GM23338 (cell line): ENCODE measurements around the gene KLHL22. TPM values are rescaled to one million over a fixed set of nuclear protein-coding genes. Genes with fewer than 3 reads are reported as not detected.

ENCODE experiments used
- ATAC-seq: fragments of 200-7000 bp; cut with Tn5 transposase; 3 replicates; pipeline ENCODE4 v1.9.1; 2020
- DNase-seq: peaks from one replicate; pipeline ENCODE4 v3.0.0-alpha.2; 2015; ENCODE audit warnings: low spot score
- H2AFZ ChIP-seq: fragments of 200-600 bp; sonication (generic); 2 replicates; pipeline ENCODE4 v1.8.0; 2016; ENCODE audit warnings: antibody characterized with exemption, mild to moderate bottlenecking, moderate library complexity
- H3F3A ChIP-seq: fragments of 200-600 bp; sonication (generic); replicated peaks from 2 replicates; pipeline ENCODE4 v1.8.0; 2017; ENCODE audit warnings: antibody characterized with exemption, mixed run types, low read depth
- H3K27ac ChIP-seq: fragments of 200-600 bp; sonication (generic); 2 replicates; pipeline ENCODE4 v1.6.1; 2016; ENCODE audit warnings: low read depth
- H3K27me3 ChIP-seq: fragments of 200-600 bp; sonication (generic); 2 replicates; pipeline ENCODE4 v1.8.0; 2016; ENCODE audit warnings: mild to moderate bottlenecking, mixed run types, moderate library complexity; ENCODE audit not compliant: insufficient read depth
- H3K36me3 ChIP-seq: fragments of 200-600 bp; sonication (generic); 2 replicates; pipeline ENCODE4 v1.8.0; 2016; ENCODE audit warnings: mild to moderate bottlenecking; ENCODE audit not compliant: insufficient read depth
- H3K4me1 ChIP-seq: fragments of 200-600 bp; sonication (generic); 2 replicates; pipeline ENCODE4 v1.8.0; 2016; ENCODE audit warnings: mild to moderate bottlenecking, moderate library complexity; ENCODE audit not compliant: insufficient read depth
- H3K4me2 ChIP-seq: fragments of 200-600 bp; sonication (generic); 2 replicates; pipeline ENCODE4 v1.7.1; 2017; ENCODE audit warnings: mixed run types
- H3K4me3 ChIP-seq: fragments of 200-600 bp; sonication (generic); 2 replicates; pipeline ENCODE4 v1.6.1; 2016; ENCODE audit warnings: mixed run types
- H3K79me2 ChIP-seq: fragments of 200-600 bp; sonication (generic); replicated peaks from 2 replicates; pipeline ENCODE4 v1.8.0; 2017; ENCODE audit warnings: mild to moderate bottlenecking; ENCODE audit not compliant: insufficient read depth
- H3K9me2 ChIP-seq: fragments of 200-600 bp; sonication (generic); 2 replicates; pipeline ENCODE4 v1.8.0; 2017; ENCODE audit not compliant: insufficient read depth
- H4K20me1 ChIP-seq: fragments of 200-600 bp; sonication (generic); replicated peaks from 2 replicates; pipeline ENCODE4 v1.8.0; 2017; ENCODE audit warnings: mild to moderate bottlenecking; ENCODE audit not compliant: insufficient read depth
- H3K27ac Mint-ChIP-seq: 2 replicates; pipeline ENCODE4 v1.8.0; 2020; ENCODE audit warnings: inconsistent platforms, mild to moderate bottlenecking, moderate library complexity, mixed read lengths
- H3K27me3 Mint-ChIP-seq: 3 replicates; pipeline ENCODE4 v1.8.0; 2022; ENCODE audit warnings: low read depth, mild to moderate bottlenecking, moderate library complexity, mixed read lengths, inconsistent platforms; ENCODE audit not compliant: insufficient read depth, poor library complexity
- H3K36me3 Mint-ChIP-seq: 3 replicates; pipeline ENCODE4 v1.8.0; 2021; ENCODE audit warnings: low read depth, mild to moderate bottlenecking, inconsistent platforms, moderate library complexity, mixed read lengths
- H3K4me1 Mint-ChIP-seq: 3 replicates; pipeline ENCODE4 v1.8.0; 2020; ENCODE audit warnings: mild to moderate bottlenecking, inconsistent platforms, mixed read lengths
- H3K4me3 Mint-ChIP-seq: 3 replicates; pipeline ENCODE4 v1.8.0; 2021; ENCODE audit warnings: moderate library complexity, mild to moderate bottlenecking, inconsistent platforms, mixed read lengths
- H3K9me3 Mint-ChIP-seq: 3 replicates; pipeline ENCODE4 v1.8.0; 2020; ENCODE audit warnings: moderate library complexity, mild to moderate bottlenecking, inconsistent platforms, mixed read lengths
- CREB1 ChIP-seq: fragments of 250-450 bp; sonication (Bioruptor Pico); IDR thresholded peaks from 2 replicates; pipeline ENCODE4 v1.5.0; 2020; ENCODE audit warnings: low read depth, mild to moderate bottlenecking, moderate library complexity
- EZH2 ChIP-seq: fragments of 200-600 bp; sonication (generic); IDR thresholded peaks from one replicate; pipeline ENCODE4 v1.8.0; 2017; ENCODE audit warnings: antibody characterized with exemption, mild to moderate bottlenecking, low read depth; ENCODE audit not compliant: unreplicated experiment
- EZH2phosphoT487 ChIP-seq: fragments of 200-600 bp; sonication (generic); IDR thresholded peaks from one replicate; pipeline ENCODE4 v1.8.1; 2018; ENCODE audit warnings: antibody characterized with exemption; ENCODE audit not compliant: unreplicated experiment
- JUNB ChIP-seq: IDR thresholded peaks from one replicate; pipeline ENCODE4 v1.6.1; 2016; ENCODE audit warnings: antibody characterized with exemption; ENCODE audit not compliant: unreplicated experiment
- NANOG ChIP-seq: IDR thresholded peaks from 2 replicates; pipeline ENCODE4 v1.6.1; 2016; ENCODE audit warnings: antibody characterized with exemption, borderline replicate concordance
- POLR2AphosphoS5 ChIP-seq: IDR thresholded peaks from 2 replicates; pipeline ENCODE4 v1.6.1; 2016; ENCODE audit warnings: antibody characterized with exemption, low read depth
- STAT1 ChIP-seq: IDR thresholded peaks from one replicate; pipeline ENCODE4 v1.6.1; 2016; ENCODE audit warnings: antibody characterized with exemption; ENCODE audit not compliant: unreplicated experiment
- ZNF114 ChIP-seq: fragments of 250-450 bp; sonication (Bioruptor Pico); IDR thresholded peaks from 2 replicates; pipeline ENCODE4 v1.5.0; 2020; ENCODE audit warnings: mild to moderate bottlenecking, moderate library complexity
- ZNF331 ChIP-seq: fragments of 250-450 bp; sonication (Bioruptor Pico); IDR thresholded peaks from 2 replicates; pipeline ENCODE4 v1.5.0; 2020; ENCODE audit warnings: low read depth, mild to moderate bottlenecking, moderate library complexity
- polyA plus RNA-seq: library from polyadenylated mRNA; unstranded; fragments of >200 nt; fragmentation: Nextera tagmentation; extraction: Ambion mirVana; gene quantifications from 2 replicates; pipeline ENCODE4 v1.2.1, GENCODE V29; 2016
- total RNA-seq: library from RNA; depleted of rRNA; stranded (reverse); fragments of >200 nt; shearing (Covaris generic); gene quantifications from 2 replicates; pipeline ENCODE4 v1.2.3, GENCODE V29; 2014
- TF ChIP-seq, protein P1 (sequence below): IDR thresholded peaks from one replicate; pipeline ENCODE4 v1.6.1; 2018; ENCODE audit warnings: antibody characterized with exemption; ENCODE audit not compliant: unreplicated experiment
- TF ChIP-seq, protein P2 (sequence below): IDR thresholded peaks from 2 replicates; pipeline ENCODE4 v1.6.1; 2016; ENCODE audit warnings: antibody characterized with exemption
- TF ChIP-seq, protein P3 (sequence below), 2 experiments: fragments of 200-600 bp in 1 of 2; sonication (generic) in 1 of 2; conservative IDR thresholded peaks; 2 replicates each; pipeline versions ENCODE4 v1.5.1 to v1.6.1; 2016 to 2017; ENCODE audit warnings: antibody characterized with exemption in 2 of 2, low read depth in 2 of 2, mild to moderate bottlenecking in 2 of 2, moderate library complexity in 1 of 2
- TF ChIP-seq, protein P4 (sequence below): fragments of 250-450 bp; sonication (Bioruptor Pico); IDR thresholded peaks from 2 replicates; pipeline ENCODE4 v1.5.0; 2020; ENCODE audit warnings: mild to moderate bottlenecking, moderate library complexity

The KLHL22 gene
- total and polyA plus RNA-seq, 2 experiments from 2014 or later: 2.4 to 16.0 TPM

GRCh38 chr22:20520093-20520511 lies 24.5 kb upstream of the KLHL22 start:
- peaks cover 8% of the 10 kb centered on the region for H3K36me3 Mint-ChIP-seq
- H3K4me1 ChIP-seq: peaks cover 4% of the 10 kb centered on the region
- ATAC-seq: no peak
- no peaks in the 10 kb centered on the region for H3K27me3 ChIP-seq
- DNase-seq: no peak
- peaks cover 21% of the 10 kb centered on the region for H4K20me1 ChIP-seq
- H3K79me2 ChIP-seq: peaks cover 96% of the 10 kb centered on the region
- H3K4me3 Mint-ChIP-seq: no peak overlapping the region
- H3K4me3 ChIP-seq: no peak overlapping the region
- no peak overlapping the region for H3K27ac ChIP-seq
- TF ChIP-seq NANOG: no peak
- no peak for TF ChIP-seq STAT1
- TF ChIP-seq ZNF331 (CRISPR knock-in tag): no peak
- TF ChIP-seq, protein P1, sequence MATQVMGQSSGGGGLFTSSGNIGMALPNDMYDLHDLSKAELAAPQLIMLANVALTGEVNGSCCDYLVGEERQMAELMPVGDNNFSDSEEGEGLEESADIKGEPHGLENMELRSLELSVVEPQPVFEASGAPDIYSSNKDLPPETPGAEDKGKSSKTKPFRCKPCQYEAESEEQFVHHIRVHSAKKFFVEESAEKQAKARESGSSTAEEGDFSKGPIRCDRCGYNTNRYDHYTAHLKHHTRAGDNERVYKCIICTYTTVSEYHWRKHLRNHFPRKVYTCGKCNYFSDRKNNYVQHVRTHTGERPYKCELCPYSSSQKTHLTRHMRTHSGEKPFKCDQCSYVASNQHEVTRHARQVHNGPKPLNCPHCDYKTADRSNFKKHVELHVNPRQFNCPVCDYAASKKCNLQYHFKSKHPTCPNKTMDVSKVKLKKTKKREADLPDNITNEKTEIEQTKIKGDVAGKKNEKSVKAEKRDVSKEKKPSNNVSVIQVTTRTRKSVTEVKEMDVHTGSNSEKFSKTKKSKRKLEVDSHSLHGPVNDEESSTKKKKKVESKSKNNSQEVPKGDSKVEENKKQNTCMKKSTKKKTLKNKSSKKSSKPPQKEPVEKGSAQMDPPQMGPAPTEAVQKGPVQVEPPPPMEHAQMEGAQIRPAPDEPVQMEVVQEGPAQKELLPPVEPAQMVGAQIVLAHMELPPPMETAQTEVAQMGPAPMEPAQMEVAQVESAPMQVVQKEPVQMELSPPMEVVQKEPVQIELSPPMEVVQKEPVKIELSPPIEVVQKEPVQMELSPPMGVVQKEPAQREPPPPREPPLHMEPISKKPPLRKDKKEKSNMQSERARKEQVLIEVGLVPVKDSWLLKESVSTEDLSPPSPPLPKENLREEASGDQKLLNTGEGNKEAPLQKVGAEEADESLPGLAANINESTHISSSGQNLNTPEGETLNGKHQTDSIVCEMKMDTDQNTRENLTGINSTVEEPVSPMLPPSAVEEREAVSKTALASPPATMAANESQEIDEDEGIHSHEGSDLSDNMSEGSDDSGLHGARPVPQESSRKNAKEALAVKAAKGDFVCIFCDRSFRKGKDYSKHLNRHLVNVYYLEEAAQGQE: no peak
- TF ChIP-seq ZNF114 (CRISPR knock-in tag): no peak
- TF ChIP-seq, protein P2, sequence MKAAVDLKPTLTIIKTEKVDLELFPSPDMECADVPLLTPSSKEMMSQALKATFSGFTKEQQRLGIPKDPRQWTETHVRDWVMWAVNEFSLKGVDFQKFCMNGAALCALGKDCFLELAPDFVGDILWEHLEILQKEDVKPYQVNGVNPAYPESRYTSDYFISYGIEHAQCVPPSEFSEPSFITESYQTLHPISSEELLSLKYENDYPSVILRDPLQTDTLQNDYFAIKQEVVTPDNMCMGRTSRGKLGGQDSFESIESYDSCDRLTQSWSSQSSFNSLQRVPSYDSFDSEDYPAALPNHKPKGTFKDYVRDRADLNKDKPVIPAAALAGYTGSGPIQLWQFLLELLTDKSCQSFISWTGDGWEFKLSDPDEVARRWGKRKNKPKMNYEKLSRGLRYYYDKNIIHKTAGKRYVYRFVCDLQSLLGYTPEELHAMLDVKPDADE: no peak
- TF ChIP-seq EZH2: no peak
- TF ChIP-seq, protein P3, sequence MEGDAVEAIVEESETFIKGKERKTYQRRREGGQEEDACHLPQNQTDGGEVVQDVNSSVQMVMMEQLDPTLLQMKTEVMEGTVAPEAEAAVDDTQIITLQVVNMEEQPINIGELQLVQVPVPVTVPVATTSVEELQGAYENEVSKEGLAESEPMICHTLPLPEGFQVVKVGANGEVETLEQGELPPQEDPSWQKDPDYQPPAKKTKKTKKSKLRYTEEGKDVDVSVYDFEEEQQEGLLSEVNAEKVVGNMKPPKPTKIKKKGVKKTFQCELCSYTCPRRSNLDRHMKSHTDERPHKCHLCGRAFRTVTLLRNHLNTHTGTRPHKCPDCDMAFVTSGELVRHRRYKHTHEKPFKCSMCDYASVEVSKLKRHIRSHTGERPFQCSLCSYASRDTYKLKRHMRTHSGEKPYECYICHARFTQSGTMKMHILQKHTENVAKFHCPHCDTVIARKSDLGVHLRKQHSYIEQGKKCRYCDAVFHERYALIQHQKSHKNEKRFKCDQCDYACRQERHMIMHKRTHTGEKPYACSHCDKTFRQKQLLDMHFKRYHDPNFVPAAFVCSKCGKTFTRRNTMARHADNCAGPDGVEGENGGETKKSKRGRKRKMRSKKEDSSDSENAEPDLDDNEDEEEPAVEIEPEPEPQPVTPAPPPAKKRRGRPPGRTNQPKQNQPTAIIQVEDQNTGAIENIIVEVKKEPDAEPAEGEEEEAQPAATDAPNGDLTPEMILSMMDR (conservative IDR thresholded peaks at IDR 0.05; ENCODE audit: low read depth in 2 of 2): no peak
- TF ChIP-seq JUNB: no peak
- TF ChIP-seq, protein P4, sequence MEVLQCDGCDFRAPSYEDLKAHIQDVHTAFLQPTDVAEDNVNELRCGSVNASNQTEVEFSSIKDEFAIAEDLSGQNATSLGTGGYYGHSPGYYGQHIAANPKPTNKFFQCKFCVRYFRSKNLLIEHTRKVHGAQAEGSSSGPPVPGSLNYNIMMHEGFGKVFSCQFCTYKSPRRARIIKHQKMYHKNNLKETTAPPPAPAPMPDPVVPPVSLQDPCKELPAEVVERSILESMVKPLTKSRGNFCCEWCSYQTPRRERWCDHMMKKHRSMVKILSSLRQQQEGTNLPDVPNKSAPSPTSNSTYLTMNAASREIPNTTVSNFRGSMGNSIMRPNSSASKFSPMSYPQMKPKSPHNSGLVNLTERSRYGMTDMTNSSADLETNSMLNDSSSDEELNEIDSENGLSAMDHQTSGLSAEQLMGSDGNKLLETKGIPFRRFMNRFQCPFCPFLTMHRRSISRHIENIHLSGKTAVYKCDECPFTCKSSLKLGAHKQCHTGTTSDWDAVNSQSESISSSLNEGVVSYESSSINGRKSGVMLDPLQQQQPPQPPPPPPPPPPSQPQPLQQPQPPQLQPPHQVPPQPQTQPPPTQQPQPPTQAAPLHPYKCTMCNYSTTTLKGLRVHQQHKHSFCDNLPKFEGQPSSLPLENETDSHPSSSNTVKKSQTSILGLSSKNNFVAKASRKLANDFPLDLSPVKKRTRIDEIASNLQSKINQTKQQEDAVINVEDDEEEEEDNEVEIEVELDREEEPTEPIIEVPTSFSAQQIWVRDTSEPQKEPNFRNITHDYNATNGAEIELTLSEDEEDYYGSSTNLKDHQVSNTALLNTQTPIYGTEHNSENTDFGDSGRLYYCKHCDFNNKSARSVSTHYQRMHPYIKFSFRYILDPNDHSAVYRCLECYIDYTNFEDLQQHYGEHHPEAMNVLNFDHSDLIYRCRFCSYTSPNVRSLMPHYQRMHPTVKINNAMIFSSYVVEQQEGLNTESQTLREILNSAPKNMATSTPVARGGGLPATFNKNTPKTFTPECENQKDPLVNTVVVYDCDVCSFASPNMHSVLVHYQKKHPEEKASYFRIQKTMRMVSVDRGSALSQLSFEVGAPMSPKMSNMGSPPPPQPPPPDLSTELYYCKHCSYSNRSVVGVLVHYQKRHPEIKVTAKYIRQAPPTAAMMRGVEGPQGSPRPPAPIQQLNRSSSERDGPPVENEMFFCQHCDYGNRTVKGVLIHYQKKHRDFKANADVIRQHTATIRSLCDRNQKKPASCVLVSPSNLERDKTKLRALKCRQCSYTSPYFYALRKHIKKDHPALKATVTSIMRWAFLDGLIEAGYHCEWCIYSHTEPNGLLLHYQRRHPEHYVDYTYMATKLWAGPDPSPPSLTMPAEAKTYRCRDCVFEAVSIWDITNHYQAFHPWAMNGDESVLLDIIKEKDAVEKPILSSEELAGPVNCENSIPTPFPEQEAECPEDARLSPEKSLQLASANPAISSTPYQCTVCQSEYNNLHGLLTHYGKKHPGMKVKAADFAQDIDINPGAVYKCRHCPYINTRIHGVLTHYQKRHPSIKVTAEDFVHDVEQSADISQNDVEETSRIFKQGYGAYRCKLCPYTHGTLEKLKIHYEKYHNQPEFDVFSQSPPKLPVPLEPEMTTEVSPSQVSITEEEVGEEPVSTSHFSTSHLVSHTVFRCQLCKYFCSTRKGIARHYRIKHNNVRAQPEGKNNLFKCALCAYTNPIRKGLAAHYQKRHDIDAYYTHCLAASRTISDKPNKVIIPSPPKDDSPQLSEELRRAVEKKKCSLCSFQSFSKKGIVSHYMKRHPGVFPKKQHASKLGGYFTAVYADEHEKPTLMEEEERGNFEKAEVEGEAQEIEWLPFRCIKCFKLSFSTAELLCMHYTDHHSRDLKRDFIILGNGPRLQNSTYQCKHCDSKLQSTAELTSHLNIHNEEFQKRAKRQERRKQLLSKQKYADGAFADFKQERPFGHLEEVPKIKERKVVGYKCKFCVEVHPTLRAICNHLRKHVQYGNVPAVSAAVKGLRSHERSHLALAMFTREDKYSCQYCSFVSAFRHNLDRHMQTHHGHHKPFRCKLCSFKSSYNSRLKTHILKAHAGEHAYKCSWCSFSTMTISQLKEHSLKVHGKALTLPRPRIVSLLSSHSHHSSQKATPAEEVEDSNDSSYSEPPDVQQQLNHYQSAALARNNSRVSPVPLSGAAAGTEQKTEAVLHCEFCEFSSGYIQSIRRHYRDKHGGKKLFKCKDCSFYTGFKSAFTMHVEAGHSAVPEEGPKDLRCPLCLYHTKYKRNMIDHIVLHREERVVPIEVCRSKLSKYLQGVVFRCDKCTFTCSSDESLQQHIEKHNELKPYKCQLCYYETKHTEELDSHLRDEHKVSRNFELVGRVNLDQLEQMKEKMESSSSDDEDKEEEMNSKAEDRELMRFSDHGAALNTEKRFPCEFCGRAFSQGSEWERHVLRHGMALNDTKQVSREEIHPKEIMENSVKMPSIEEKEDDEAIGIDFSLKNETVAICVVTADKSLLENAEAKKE (CRISPR knock-in tag): no peak
- no peak for TF ChIP-seq EZH2phosphoT487
- TF ChIP-seq POLR2AphosphoS5: no peak
- TF ChIP-seq CREB1 (CRISPR knock-in tag): no peak
- peaks cover 14% of the 10 kb centered on the region for H3K4me1 Mint-ChIP-seq
- H2AFZ ChIP-seq: no peak overlapping the region
- no peaks in the 10 kb centered on the region for H3K9me2 ChIP-seq
- H3K9me3 Mint-ChIP-seq: no peaks in the 10 kb centered on the region
- H3K36me3 ChIP-seq: no peaks in the 10 kb centered on the region; the same call in 1 of the 2 replicates
- peaks cover 8% of the 10 kb centered on the region for H3K27me3 Mint-ChIP-seq
- no peak overlapping the region for H3K4me2 ChIP-seq
- no peak overlapping the region for H3K27ac Mint-ChIP-seq
- H3F3A ChIP-seq: no peaks in the 10 kb centered on the region
